Ovary (tissue), 9 donors: ENCODE measurements around the gene SPIN2A. TPM values are rescaled to one million over a fixed set of nuclear protein-coding genes. Genes with fewer than 3 reads are reported as not detected.
A peak's percentile ranks its signal among the peaks of the same experiment; 100 is the strongest.
"Not testable (repeated sequence)": the region's sequence is repeated elsewhere in the genome, so short reads cannot be mapped to it uniquely, and the experiment has no call there.

Experiments
- DNase-seq, 5 donors: peaks; one replicate each; pipeline ENCODE4 v3.0.0-alpha.2; 2019 to 2020
- H3K27ac ChIP-seq, 2 donors: fragments of 200-600 bp; one replicate each; pipeline versions ENCODE4 v1.5.1 to v1.8.0; 2019 to 2022
- H3K27me3 ChIP-seq: fragments of 200-600 bp; one replicate; pipeline ENCODE4 v1.8.0; 2022
- H3K36me3 ChIP-seq: fragments of 200-600 bp; sonication (generic); one replicate; pipeline ENCODE4 v1.5.1; 2019
- H3K4me1 ChIP-seq: one replicate; pipeline ENCODE4 v1.8.1; 2013; ENCODE audit warnings: mild to moderate bottlenecking, moderate library complexity; ENCODE audit not compliant: insufficient read depth
- H3K4me3 ChIP-seq: fragments of 200-600 bp; sonication (generic); one replicate; pipeline ENCODE4 v1.5.1; 2017
- H3K9me3 ChIP-seq, 2 donors: fragments of 200-600 bp in 1 of 2; sonication (generic) in 1 of 2; one replicate each; pipeline versions ENCODE4 v1.5.1 to v1.8.1; 2013 to 2019; ENCODE audit warnings: mild to moderate bottlenecking in 1 of 2, moderate library complexity in 1 of 2
- CTCF ChIP-seq, 3 donors: fragments of 450-650 bp in 2 of 3; fragments of 200-600 bp in 1 of 3; IDR thresholded peaks; one replicate each; pipeline versions ENCODE4 v1.5.1 to v1.8.0; 2016 to 2022; ENCODE audit warnings: antibody characterized with exemption in 3 of 3, mild to moderate bottlenecking in 1 of 3
- EP300 ChIP-seq: sonication (generic); formaldehyde crosslinking; IDR thresholded peaks from one replicate; pipeline ENCODE4 v1.6.1; 2017; ENCODE audit warnings: antibody characterized with exemption
- POLR2A ChIP-seq: fragments of 450-650 bp; IDR thresholded peaks from one replicate; pipeline ENCODE4 v1.6.1; 2017; ENCODE audit warnings: antibody characterized with exemption, mild to moderate bottlenecking, moderate library complexity
- WGBS, 3 donors: extraction: QIAGEN DNeasy Blood & Tissue Kit in 1 of 3; methylation state at CpG; one replicate each; pipeline versions ENCODE4 v1.1.5 to v1.1.7; 2013 to 2017; 5-methylcytosine and 5-hydroxymethylcytosine counted together
- intact Hi-C, 4 donors: fragments of 100-400 bp; cut with DNase I; formaldehyde crosslinking; loops; one replicate each; pipeline versions ENCODE4 v1.11.0 to v1.15.1; 2022 to 2023
- polyA plus RNA-seq, 2 donors: library from polyadenylated mRNA; stranded (reverse); fragments of 200-250 nt in 1 of 2; fragments of 350-450 nt in 1 of 2; fragmentation: Illumina TruSeq in 1 of 2; extraction: RNeasy Lipid Tissue Mini Kit (QIAGEN cat#74804) in 1 of 2; gene quantifications; one replicate each; pipeline ENCODE4 v1.2.3, GENCODE V29; 2013 to 2014
- total RNA-seq, 7 donors: library from RNA; depleted of rRNA in 2 of 7; stranded (reverse); fragments of >200 nt in 2 of 7; fragmentation: NEBNext Ultra II Directional in 3 of 7; extraction: Animal tissue kit (Norgen Biotek cat#: 25700) in 3 of 7; gene quantifications; one replicate each; pipeline versions ENCODE4 v1.1.0 to v1.2.4, GENCODE V29; 2016 to 2023
- donor health status: DM: no; HTN: no; CAD: no; lungs with moderate emphysema.
- donor health status: DM: no; HTN: no; CAD: no.
- donor health status: Bipolar disorder and iron deficiency.
- donor health status: DM: yes; HTN: yes; CAD: no.
- donor health status: DM: no; HTN: no; CAD: no.
- donor health status: DM: yes; HTN: yes; CAD: no.

The SPIN2A gene
- total and polyA plus RNA-seq, 9 donors, result 0.23 to 0.72 (median 0.45) TPM

- Histone ChIP-seq H3K36me3 (no peaks in the 10 kb centered on the region), H3K4me3 (peak within 1 kb of the TSS; percentile 57), H3K4me1 (peaks cover 1% of the 10 kb centered on the region), H3K27me3 (no peaks in the 10 kb centered on the region), H3K9me3 (no peaks in the 10 kb centered on the region), H3K27ac (peak within 1 kb of the TSS in 1 of 2 donors; percentile 64)
- no peak for TF ChIP-seq CTCF (IDR thresholded peaks at IDR 0.05)
- TF ChIP-seq POLR2A, result no peak
- no peak for TF ChIP-seq EP300
- intact Hi-C loops, result no loop called here
- 29 to 35% (median 32%) methylated on average over 43 of the region's 43 CpGs for WGBS, 3 donors
- peak; percentile 53 to 64 (median 61) for DNase-seq
Observed at GRCh38 chrX:57121162-57121755, 15.9 kb downstream of the SPIN2A start, which contains the start of gene SPIN2B. Gene SPIN2B (minus strand): TSS chrX:57121548.

- Histone ChIP-seq H3K27ac (peak overlapping the region in 1 of 2 donors; percentile 64), H3K4me3 (peak overlapping the region; percentile 57)
- H3K4me1 ChIP-seq, intact Hi-C loops, H3K9me3 ChIP-seq, H3K36me3 ChIP-seq, H3K27me3 ChIP-seq: not testable (repeated sequence)
- peak in 1 of 5 donors; percentile 20 for DNase-seq
- WGBS, 3 donors, result 34 to 39% (median 35%) methylated on average over 10 of the region's 12 CpGs
Observed at GRCh38 chrX:57120619-57121161, 16.5 kb downstream of the SPIN2A start.

DNA sequence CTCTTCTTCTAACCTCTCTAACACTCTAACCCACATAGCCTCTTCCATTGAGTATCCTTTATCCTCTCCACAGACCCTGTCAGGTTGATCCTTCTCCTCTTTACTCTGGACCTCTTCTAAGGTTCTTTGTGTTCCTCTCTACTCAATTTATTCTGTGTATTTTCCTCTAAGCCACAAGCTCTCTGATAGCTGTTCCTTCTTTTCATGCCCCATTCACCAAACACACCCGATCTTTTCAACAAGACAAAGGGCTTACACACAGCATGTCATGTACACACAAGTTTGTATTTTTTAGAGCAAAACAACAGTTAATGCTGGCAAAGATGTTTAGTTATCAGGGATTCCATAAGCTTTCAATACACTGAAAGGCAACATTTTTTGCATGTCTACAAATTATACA, 17.8 kb downstream of the SPIN2A start:
- no peak overlapping the region for H3K27ac ChIP-seq
- no peaks in the 10 kb centered on the region for H3K27me3 ChIP-seq
- H3K36me3 ChIP-seq, result no peaks in the 10 kb centered on the region
- TF ChIP-seq POLR2A (no peak), CTCF (IDR thresholded peaks at IDR 0.05) (no peak), EP300 (no peak)
- DNase-seq, result no peak
- H3K4me3 ChIP-seq, result no peak overlapping the region
- WGBS, 3 donors, result 83 to 93% (median 89%) methylated on average over 1 of the region's 1 CpG
- H3K4me1 ChIP-seq, result peaks cover 1% of the 10 kb centered on the region
- no peaks in the 10 kb centered on the region for H3K9me3 ChIP-seq
- intact Hi-C loops, result no loop called here

DNA sequence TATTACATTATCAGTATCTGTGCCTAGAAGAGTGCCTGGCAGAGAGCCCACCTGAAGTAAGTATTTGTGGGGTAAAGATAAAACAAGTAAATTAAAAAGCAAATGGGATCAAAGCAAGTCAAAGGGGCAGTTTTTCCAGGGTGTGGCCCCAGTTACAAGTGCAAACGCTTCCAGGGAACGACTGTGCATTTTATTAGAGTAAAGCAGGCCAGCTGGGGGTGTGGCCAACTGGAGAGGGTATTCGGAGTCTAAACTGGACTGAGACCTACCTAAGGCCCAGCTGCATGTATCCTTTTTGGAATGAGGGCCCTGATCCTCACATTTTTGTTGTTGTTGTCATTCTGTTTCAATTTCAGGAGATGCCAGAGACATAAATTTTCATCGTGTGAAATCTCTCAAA, 19.6 kb downstream of the SPIN2A start:
- H3K4me1 ChIP-seq, DNase-seq, H3K27me3 ChIP-seq, H3K36me3 ChIP-seq, H3K9me3 ChIP-seq, H3K4me3 ChIP-seq, H3K27ac ChIP-seq, intact Hi-C loops: not testable (repeated sequence)
- 34 to 42% (median 38%) methylated on average over 4 of the region's 4 CpGs for WGBS, 3 donors

- Histone ChIP-seq H3K27ac (no peak overlapping the region), H3K27me3 (no peaks in the 10 kb centered on the region), H3K4me1 (no peaks in the 10 kb centered on the region), H3K36me3 (no peaks in the 10 kb centered on the region), H3K4me3 (no peak overlapping the region), H3K9me3 (peaks cover 0 to 4% of the 10 kb centered on the region in 2 donors)
- no peak for DNase-seq
- no peak for TF ChIP-seq EP300
- TF ChIP-seq POLR2A, result no peak
- TF ChIP-seq CTCF (IDR thresholded peaks at IDR 0.05), result no peak
- WGBS, 3 donors, result 57 to 69% (median 63%) methylated on average over 2 of the region's 2 CpGs
- intact Hi-C loops, result no loop called here
Observed at GRCh38 chrX:57104921-57105398, 32.2 kb downstream of the SPIN2A start.
